Nephron progenitor cell (in vitro differentiated cells): ENCODE measurements around the gene KCNH1.

Experiments used
- DNase-seq: peaks from one replicate; pipeline ENCODE4 v3.0.0; 2021
- H3K27ac Mint-ChIP-seq: 2 replicates; pipeline ENCODE4 v1.8.0; 2021; ENCODE audit warnings: mild to moderate bottlenecking, moderate library complexity, mixed read lengths
- H3K27me3 Mint-ChIP-seq: 2 replicates; pipeline ENCODE4 v1.8.0; 2021; ENCODE audit warnings: mild to moderate bottlenecking, low read depth, mixed read lengths; ENCODE audit not compliant: poor library complexity
- H3K36me3 Mint-ChIP-seq: 2 replicates; pipeline ENCODE4 v1.8.0; 2021; ENCODE audit warnings: low read depth, mixed read lengths
- H3K4me1 Mint-ChIP-seq: 2 replicates; pipeline ENCODE4 v1.8.0; 2021; ENCODE audit warnings: mixed read lengths
- H3K4me3 Mint-ChIP-seq: 2 replicates; pipeline ENCODE4 v1.8.0; 2021; ENCODE audit warnings: mild to moderate bottlenecking, moderate library complexity, mixed read lengths
- H3K9me3 Mint-ChIP-seq: 2 replicates; pipeline ENCODE4 v1.8.0; 2021; ENCODE audit warnings: mild to moderate bottlenecking, moderate library complexity, mixed read lengths
- CTCF ChIP-seq: fragments of 200-600 bp; sonication (generic); IDR thresholded peaks from 2 replicates; pipeline ENCODE4 v1.5.0; 2021; ENCODE audit warnings: antibody characterized with exemption

The KCNH1 gene

GRCh38 chr1:210655511-210655910, 478.4 kb downstream of the KCNH1 start:
- no peak for DNase-seq
- TF ChIP-seq CTCF: no peak
- H3K27me3 Mint-ChIP-seq: peaks cover 8% of the 10 kb centered on the region
- no peak overlapping the region for H3K4me3 Mint-ChIP-seq
- H3K27ac Mint-ChIP-seq: no peak overlapping the region
- no peaks in the 10 kb centered on the region for H3K36me3 Mint-ChIP-seq
- H3K9me3 Mint-ChIP-seq: peaks cover 3% of the 10 kb centered on the region
- no peaks in the 10 kb centered on the region for H3K4me1 Mint-ChIP-seq

GRCh38 chr1:210654176-210654981, 479.6 kb downstream of the KCNH1 start:
- Mint-ChIP-seq H3K9me3 (no peaks in the 10 kb centered on the region), H3K4me1 (no peaks in the 10 kb centered on the region)
- DNase-seq: no peak

GRCh38 chr1:210653771-210654170, 480.2 kb downstream of the KCNH1 start:
- Mint-ChIP-seq H3K9me3 (no peaks in the 10 kb centered on the region), H3K4me3 (no peak overlapping the region), H3K27me3 (peaks cover 6% of the 10 kb centered on the region), H3K4me1 (no peaks in the 10 kb centered on the region), H3K36me3 (no peaks in the 10 kb centered on the region), H3K27ac (no peak overlapping the region)
- TF ChIP-seq CTCF: no peak
- no peak for DNase-seq

More at GRCh38 chr1:210654176-210654981, 479.6 kb downstream of the KCNH1 start:
- TF ChIP-seq CTCF: no peak
- Mint-ChIP-seq H3K27me3 (peaks cover 6% of the 10 kb centered on the region), H3K27ac (no peak overlapping the region), H3K36me3 (no peaks in the 10 kb centered on the region), H3K4me3 (no peak overlapping the region)

GRCh38 chr1:210652329-210652954, 481.5 kb downstream of the KCNH1 start:
- no peak for TF ChIP-seq CTCF

GRCh38 chr1:210650403-210650802, 483.5 kb downstream of the KCNH1 start:
- Mint-ChIP-seq H3K27me3 (no peaks in the 10 kb centered on the region), H3K4me1 (peaks cover 11% of the 10 kb centered on the region), H3K9me3 (no peaks in the 10 kb centered on the region), H3K27ac (no peak overlapping the region), H3K36me3 (no peaks in the 10 kb centered on the region), H3K4me3 (no peak overlapping the region)
- TF ChIP-seq CTCF: no peak
- DNase-seq: no peak

More at GRCh38 chr1:210652329-210652954, 481.5 kb downstream of the KCNH1 start:
- Mint-ChIP-seq H3K4me1 (no peaks in the 10 kb centered on the region), H3K9me3 (no peaks in the 10 kb centered on the region), H3K4me3 (no peak overlapping the region), H3K36me3 (no peaks in the 10 kb centered on the region), H3K27ac (no peak overlapping the region), H3K27me3 (peaks cover 3% of the 10 kb centered on the region)
- no peak for DNase-seq
